ENCODE measurements around the gene NSG1.
"Not testable (repeated sequence)": the region's sequence is repeated elsewhere in the genome, so short reads cannot be mapped to it uniquely, and the experiment has no call there.

The NSG1 gene

GRCh38 chr4:4437798-4438470 is 51.0 kb downstream of the NSG1 start:
- DNase-seq: no peak

GRCh38 chr4:4438891-4439290 is 52.0 kb downstream of the NSG1 start:
- no peak for DNase-seq

- no peak for DNase-seq
Observed at GRCh38 chr4:4439782-4440181, 52.9 kb downstream of the NSG1 start.

- no peak for DNase-seq
Observed at GRCh38 chr4:4440333-4441061, 53.6 kb downstream of the NSG1 start.

GRCh38 chr4:4443821-4444220 is 56.9 kb downstream of the NSG1 start:
- no peak for DNase-seq

- no peak for DNase-seq
Observed at GRCh38 chr4:4446434-4446833, 59.5 kb downstream of the NSG1 start.

- DNase-seq: no peak
Observed at GRCh38 chr4:4455210-4455865, 68.4 kb downstream of the NSG1 start.

- no peak for DNase-seq
Observed at GRCh38 chr4:4456351-4456750, 69.4 kb downstream of the NSG1 start.

GRCh38 chr4:4456816-4457578 is 70.1 kb downstream of the NSG1 start:
- DNase-seq: no peak

GRCh38 chr4:4457803-4458553 is 71.1 kb downstream of the NSG1 start:
- no peak for DNase-seq

GRCh38 chr4:4459181-4459580 is 72.3 kb downstream of the NSG1 start:
- no peak for DNase-seq

- DNase-seq: no peak
Observed at GRCh38 chr4:4460759-4461158, 73.9 kb downstream of the NSG1 start.

GRCh38 chr4:4461178-4461577 is 74.3 kb downstream of the NSG1 start:
- no peak for DNase-seq

GRCh38 chr4:4461850-4462249 is 74.9 kb downstream of the NSG1 start:
- DNase-seq: no peak

GRCh38 chr4:4462970-4463369 is 76.1 kb downstream of the NSG1 start:
- no peak for DNase-seq

- not testable (repeated sequence) for DNase-seq
Observed at GRCh38 chr4:4465238-4465637, 78.3 kb downstream of the NSG1 start.
